GM12865 (cell line): Measurements from ENCODE around the gene HIPK2.

ENCODE experiments used
- DNase-seq: peaks from one replicate; pipeline ENCODE4 v3.0.0; 2010; ENCODE audit warnings: low read depth
- H3K4me3 ChIP-seq: 2 replicates; pipeline ENCODE4 v1.5.1; 2011; ENCODE audit warnings: mild to moderate bottlenecking, low read depth, low read length, control low read depth
- TF ChIP-seq, protein P1 (sequence below): IDR thresholded peaks from 2 replicates; pipeline ENCODE4 v1.5.1; 2011; ENCODE audit warnings: low read length, control low read depth, low read depth, inconsistent platforms; ENCODE audit not compliant: insufficient read depth; ENCODE audit errors: missing control alignments

HIPK2 gene

DNA sequence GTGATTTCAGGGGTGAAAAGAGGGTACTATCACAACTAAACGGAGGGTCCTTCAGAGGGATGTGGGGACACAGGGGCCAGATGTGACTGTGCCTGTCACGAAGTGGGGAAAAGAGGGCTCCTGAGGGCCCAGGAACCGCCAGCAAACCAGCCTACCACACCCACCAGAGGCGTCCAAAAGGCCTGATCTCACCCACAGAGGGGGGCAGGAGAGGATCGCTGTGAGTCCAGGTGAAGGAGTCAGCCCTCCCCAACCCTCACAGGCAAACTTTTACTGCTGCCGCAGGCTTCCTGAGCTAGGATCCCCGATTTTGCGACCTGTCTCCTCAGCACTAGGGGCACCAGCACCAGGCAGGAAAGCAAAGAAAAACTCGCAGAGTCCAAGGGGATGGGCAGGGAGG lies 64.7 kb downstream of the HIPK2 start:
- TF ChIP-seq, protein P1, sequence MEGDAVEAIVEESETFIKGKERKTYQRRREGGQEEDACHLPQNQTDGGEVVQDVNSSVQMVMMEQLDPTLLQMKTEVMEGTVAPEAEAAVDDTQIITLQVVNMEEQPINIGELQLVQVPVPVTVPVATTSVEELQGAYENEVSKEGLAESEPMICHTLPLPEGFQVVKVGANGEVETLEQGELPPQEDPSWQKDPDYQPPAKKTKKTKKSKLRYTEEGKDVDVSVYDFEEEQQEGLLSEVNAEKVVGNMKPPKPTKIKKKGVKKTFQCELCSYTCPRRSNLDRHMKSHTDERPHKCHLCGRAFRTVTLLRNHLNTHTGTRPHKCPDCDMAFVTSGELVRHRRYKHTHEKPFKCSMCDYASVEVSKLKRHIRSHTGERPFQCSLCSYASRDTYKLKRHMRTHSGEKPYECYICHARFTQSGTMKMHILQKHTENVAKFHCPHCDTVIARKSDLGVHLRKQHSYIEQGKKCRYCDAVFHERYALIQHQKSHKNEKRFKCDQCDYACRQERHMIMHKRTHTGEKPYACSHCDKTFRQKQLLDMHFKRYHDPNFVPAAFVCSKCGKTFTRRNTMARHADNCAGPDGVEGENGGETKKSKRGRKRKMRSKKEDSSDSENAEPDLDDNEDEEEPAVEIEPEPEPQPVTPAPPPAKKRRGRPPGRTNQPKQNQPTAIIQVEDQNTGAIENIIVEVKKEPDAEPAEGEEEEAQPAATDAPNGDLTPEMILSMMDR: no peak
- H3K4me3 ChIP-seq: no peak overlapping the region
- no peak for DNase-seq

DNA sequence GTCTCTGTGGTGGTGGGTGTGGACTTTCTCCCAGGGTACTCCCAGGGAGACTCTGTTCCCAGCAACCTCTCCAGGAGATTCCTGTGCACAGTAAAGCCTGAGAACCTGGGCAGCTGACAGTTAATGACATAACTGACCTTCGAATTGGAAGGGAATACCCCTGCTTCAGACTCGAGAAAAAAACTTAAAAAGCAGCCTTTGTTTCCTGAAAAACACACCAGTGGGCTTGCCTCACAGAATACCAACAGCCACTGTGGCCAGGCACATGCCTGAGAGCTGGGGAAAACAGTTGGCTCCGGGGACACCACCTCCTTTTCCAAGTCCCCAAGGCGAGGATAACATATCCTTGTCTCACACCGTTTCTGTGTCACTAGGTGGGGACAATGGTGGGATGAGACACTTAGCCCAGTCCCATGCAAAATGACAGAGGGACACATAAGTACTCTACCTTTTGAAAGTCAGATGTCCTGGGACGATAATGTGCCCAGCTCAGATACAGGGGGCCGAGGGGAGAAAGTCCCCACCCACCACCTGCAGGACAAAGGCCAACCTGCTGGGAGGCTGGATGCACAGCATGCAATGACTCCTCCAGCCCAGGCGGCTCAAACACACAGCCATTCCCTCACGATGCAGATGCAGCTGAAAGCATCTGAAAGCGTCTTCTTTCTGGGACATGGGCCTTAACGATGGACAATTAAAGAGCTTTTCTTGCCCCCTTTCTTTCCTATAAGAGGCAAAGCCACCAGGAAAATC lies 65.6 kb downstream of the HIPK2 start:
- DNase-seq: no peak
- H3K4me3 ChIP-seq: no peak overlapping the region
- TF ChIP-seq, protein P1: no peak

DNA sequence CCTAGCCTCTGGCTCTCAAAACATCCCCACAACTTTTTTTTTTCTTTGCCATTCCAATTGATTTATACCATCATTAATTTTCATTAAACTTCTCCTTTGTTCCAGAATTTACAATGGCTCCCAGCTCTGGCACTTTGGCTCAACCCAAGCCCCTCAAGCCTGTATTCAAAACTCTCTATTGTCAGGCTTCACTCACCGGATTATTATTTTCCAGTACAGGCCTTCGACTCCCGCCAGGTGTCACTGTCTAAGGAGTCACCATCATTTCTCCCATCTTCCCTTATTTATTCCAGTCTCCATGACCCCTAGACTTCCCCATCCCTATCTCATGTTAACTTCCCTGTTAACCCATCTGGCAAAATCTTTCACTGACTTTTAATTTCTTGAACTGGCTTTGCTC lies 67.8 kb downstream of the HIPK2 start:
- no peak for DNase-seq
- no peak overlapping the region for H3K4me3 ChIP-seq
- TF ChIP-seq, protein P1: no peak

DNA sequence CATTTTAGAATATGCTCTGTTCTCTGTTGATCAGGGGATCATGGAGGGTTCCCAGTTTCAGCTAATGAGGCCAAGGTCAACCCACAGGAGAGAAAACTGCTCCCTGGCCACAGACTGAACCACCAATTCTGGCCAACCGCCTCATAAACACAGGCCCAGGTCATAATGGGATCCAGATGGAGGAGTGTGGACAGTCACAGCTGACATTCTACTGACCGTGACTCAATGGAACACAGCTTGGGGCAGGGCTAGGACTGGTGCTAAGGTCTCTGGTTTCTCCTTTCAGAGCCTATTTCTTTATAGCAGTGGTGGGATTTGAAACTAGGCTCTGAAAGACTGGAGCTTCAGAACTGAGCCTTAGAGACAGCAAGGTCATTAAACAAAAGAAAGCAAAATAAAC lies 68.3 kb downstream of the HIPK2 start:
- DNase-seq: no peak
- TF ChIP-seq, protein P1: no peak
- H3K4me3 ChIP-seq: no peak overlapping the region

DNA sequence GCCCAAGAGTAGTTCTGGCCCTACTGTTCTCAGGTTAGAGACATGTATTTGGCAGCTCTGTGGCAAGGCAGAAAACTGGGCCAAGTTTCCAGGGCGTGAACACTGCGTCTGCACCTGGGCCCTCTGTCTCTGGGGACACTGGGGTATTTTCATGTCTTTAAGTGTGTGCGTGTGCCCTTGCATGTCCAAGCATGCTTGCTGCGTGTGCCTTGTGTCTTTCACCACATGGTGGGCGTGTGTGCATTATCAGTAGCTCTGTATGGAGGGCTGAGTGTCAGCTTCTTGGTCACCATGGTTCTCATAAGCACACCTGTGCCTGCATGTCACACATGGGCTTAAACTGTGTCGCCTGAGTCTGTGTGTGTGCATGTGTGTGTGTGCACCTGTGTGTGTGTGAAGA lies 69.3 kb downstream of the HIPK2 start:
- TF ChIP-seq, protein P1: no peak
- DNase-seq: peak; percentile 89
- H3K4me3 ChIP-seq: no peak overlapping the region

DNA sequence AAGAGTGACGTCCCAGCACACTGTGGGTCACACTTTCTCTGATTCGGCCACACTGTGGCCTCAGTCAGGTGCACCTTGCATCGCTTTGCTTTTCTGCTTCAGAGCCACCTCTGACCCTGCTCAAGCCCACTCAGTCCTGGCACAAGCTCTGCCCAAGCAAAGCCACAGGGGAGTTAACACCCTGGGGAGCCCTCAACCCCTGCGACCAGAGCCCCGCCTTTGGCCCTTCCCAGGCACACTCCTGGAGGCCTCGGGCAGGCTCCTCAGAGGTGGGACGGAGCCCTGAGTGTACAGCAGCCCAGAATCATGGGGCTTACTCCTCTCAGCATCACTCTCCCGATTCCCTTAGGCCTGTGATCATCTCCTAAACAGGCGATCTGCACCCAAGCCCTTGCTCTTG lies 71.0 kb downstream of the HIPK2 start:
- DNase-seq: no peak
- TF ChIP-seq, protein P1: no peak

More for the DNA sequence above, 71.0 kb downstream of the HIPK2 start:
- no peak overlapping the region for H3K4me3 ChIP-seq
